K562 (cell line): Measurements from ENCODE around the gene PINK1. TPM values are rescaled to one million over a fixed set of nuclear protein-coding genes. Genes with fewer than 3 reads are reported as not detected.
A peak's percentile ranks its signal among the peaks of the same experiment; 100 is the strongest.

ENCODE experiments used
- ATAC-seq: fragments of 200-7000 bp; cut with Tn5 transposase; 3 replicates; pipeline ENCODE4 v1.9.1; 2020; ENCODE audit warnings: moderate library complexity
- BruUV-seq: library from RNA; stranded (reverse); fragments of 400-500 nt; replicated peaks from 2 replicates; lab custom pipeline; 2021; lab: Mats Ljungman, UMichigan
- CTCF ChIA-PET: fragments of 300-600 bp; formaldehyde crosslinking; extraction: SDS; loops from one replicate; lab custom pipeline; 2021; ENCODE audit warnings: low intra/inter-chr PET ratio; lab: Yijun Ruan, JAX
- POLR2A ChIA-PET: fragments of 300-600, 350-650 bp; sonication (Branson Sonifier 250); formaldehyde crosslinking; extraction: SDS; loops from one replicate; lab custom pipeline; 2021; ENCODE audit warnings: antibody characterized with exemption, inconsistent platforms; lab: Yijun Ruan, JAX
- DNase-seq, 4 experiments: peaks; one replicate each; pipeline versions ENCODE4 v3.0.0 to v3.0.0-alpha.2; 2011 to 2018; ENCODE audit warnings: low spot score in 3 of 4, mixed read lengths in 3 of 4; ENCODE audit errors: extremely low read depth in 1 of 4
- FAIRE-seq: peaks from 2 replicates; lab custom pipeline; 2011; peaks lifted over from hg19 to GRCh38; lab: Jason Lieb, UNC
- H2AFZ ChIP-seq: 2 replicates; pipeline ENCODE4 v1.6.0; 2011; ENCODE audit warnings: low read depth, low read length, control low read depth, inconsistent platforms
- H3K27ac ChIP-seq: fragments of 200-600 bp; 3 replicates; pipeline ENCODE4 v1.8.0; 2011; ENCODE audit warnings: low read depth, mild to moderate bottlenecking, control low read depth, inconsistent platforms, low read length, moderate library complexity, mixed read lengths; ENCODE audit errors: extremely low read depth
- H3K27me3 ChIP-seq, 2 experiments: fragments of 300-600 bp in 1 of 2; 2 replicates in 1 of 2; 3 replicates in 1 of 2; pipeline versions ENCODE4 v1.6.0 to v1.8.0; 2011; ENCODE audit warnings: inconsistent platforms in 2 of 2, low read length in 2 of 2, mild to moderate bottlenecking in 1 of 2, mixed read lengths in 1 of 2, moderate library complexity in 1 of 2; ENCODE audit not compliant: control insufficient read depth in 2 of 2, insufficient read depth in 2 of 2
- H3K36me3 ChIP-seq: fragments of 300-600 bp; 3 replicates; pipeline ENCODE4 v1.8.0; 2011; ENCODE audit warnings: mild to moderate bottlenecking, low read length, inconsistent platforms; ENCODE audit not compliant: control insufficient read depth, insufficient read depth
- H3K4me1 ChIP-seq, 2 experiments: fragments of 200-600 bp in 1 of 2; replicated peaks in 1 of 2; 2 replicates in 1 of 2; 3 replicates in 1 of 2; pipeline versions ENCODE4 v1.5.1 to v1.8.0; 2011; ENCODE audit warnings: inconsistent platforms in 2 of 2, low read length in 2 of 2, mild to moderate bottlenecking in 1 of 2, mixed read lengths in 1 of 2, moderate library complexity in 1 of 2; ENCODE audit not compliant: control insufficient read depth in 2 of 2, insufficient read depth in 2 of 2
- H3K4me2 ChIP-seq: 2 replicates; pipeline ENCODE4 v1.6.1; 2011; ENCODE audit warnings: low read length, control low read depth, inconsistent platforms, mixed read lengths; ENCODE audit not compliant: insufficient read depth
- H3K4me3 ChIP-seq: fragments of 200-600 bp; sonication (generic), shearing (Covaris generic); 2 replicates; pipeline ENCODE4 v1.5.1; 2016; ENCODE audit warnings: control low read depth, inconsistent platforms
- H3K79me2 ChIP-seq: fragments of 200-600 bp; 3 replicates; pipeline ENCODE4 v1.8.0; 2011; ENCODE audit warnings: low read length, inconsistent platforms; ENCODE audit not compliant: control insufficient read depth, insufficient read depth
- H3K9ac ChIP-seq, 2 experiments: 2 replicates each; pipeline versions ENCODE4 v1.6.0 to v1.6.1; 2011; ENCODE audit warnings: low read depth in 2 of 2, low read length in 2 of 2, control low read depth in 1 of 2, inconsistent platforms in 1 of 2, mild to moderate bottlenecking in 1 of 2, mixed read lengths in 1 of 2; ENCODE audit not compliant: insufficient read depth in 1 of 2
- H3K9me1 ChIP-seq: one replicate; pipeline ENCODE4 v1.6.0; 2011; ENCODE audit warnings: inconsistent platforms, mild to moderate bottlenecking, low read length, moderate library complexity; ENCODE audit not compliant: control insufficient read depth, insufficient read depth
- H3K9me3 ChIP-seq: replicated peaks from 2 replicates; pipeline ENCODE4 v1.5.1; 2011; ENCODE audit warnings: low read depth, low read length, inconsistent platforms; ENCODE audit not compliant: control insufficient read depth, insufficient read depth
- H4K20me1 ChIP-seq: replicated peaks from 2 replicates; pipeline ENCODE4 v1.6.1; 2011; ENCODE audit warnings: low read length, inconsistent platforms, mixed read lengths; ENCODE audit not compliant: control insufficient read depth, insufficient read depth
- ARHGAP35 ChIP-seq: fragments of 450-650 bp; IDR thresholded peaks from 2 replicates; pipeline ENCODE4 v1.6.1; 2018; ENCODE audit not compliant: partially characterized antibody
- KAT2B ChIP-seq: IDR thresholded peaks from one replicate; pipeline ENCODE4 v1.6.1; 2012; ENCODE audit warnings: low read depth, mild to moderate bottlenecking, control low read depth, inconsistent platforms, low read length, moderate library complexity
- RBM15 ChIP-seq: fragments of 200-400 bp; formaldehyde crosslinking; IDR thresholded peaks from 2 replicates; pipeline ENCODE4 v1.6.1; 2018; ENCODE audit warnings: mild to moderate bottlenecking, low read length, moderate library complexity; ENCODE audit not compliant: insufficient read depth
- SIRT6 ChIP-seq: IDR thresholded peaks from one replicate; pipeline ENCODE4 v1.6.1; 2012; ENCODE audit warnings: low read depth, mild to moderate bottlenecking, control low read depth, inconsistent platforms, low read length, moderate library complexity
- SRSF1 ChIP-seq: fragments of 200-400 bp; formaldehyde crosslinking; IDR thresholded peaks from 2 replicates; pipeline ENCODE4 v1.6.1; 2017; ENCODE audit warnings: mild to moderate bottlenecking, low read depth, low read length, moderate library complexity
- ZC3H4 ChIP-seq: sonication (generic); formaldehyde crosslinking; IDR thresholded peaks from 2 replicates; pipeline ENCODE4 v1.9.0; 2021; ENCODE audit warnings: missing genetic modification reagents, borderline replicate concordance
- WGBS: fragments of 100-300 bp; shearing (Covaris generic); methylation state at CpG from one replicate; pipeline ENCODE4 v1.1.6; 2016; ENCODE audit warnings: low coverage, mixed read lengths; ENCODE audit not compliant: insufficient coverage; ENCODE audit errors: missing lambda C conversion rate; 5-methylcytosine and 5-hydroxymethylcytosine counted together
- in situ Hi-C: fragments of 300-500 bp; cut with MboI; formaldehyde crosslinking; loops from 4 replicates; pipeline ENCODE4 v1.15.0; 2018; ENCODE audit warnings: inconsistent platforms, mixed read lengths
- intact Hi-C: fragments of 100-400 bp; cut with micrococcal nuclease; formaldehyde crosslinking; loops from 2 replicates; pipeline ENCODE4 v1.14.2; 2022
- polyA plus RNA-seq, 8 experiments: library from polyadenylated mRNA; depleted of rRNA in 4 of 8; stranded (reverse) in 5 of 8; unstranded in 3 of 8; fragments of >200 nt; fragmentation: Nextera tagmentation in 2 of 8; fragmentation: Illumina TruSeq in 1 of 8; extraction: Ambion mirVana in 2 of 8; extraction: Trizol in 1 of 8; gene quantifications; 2 replicates each; pipeline versions ENCODE4 v1.2.1 to v1.2.3, GENCODE V29; 2011 to 2014; ENCODE audit warnings: inconsistent platforms in 1 of 8, missing spikeins in 1 of 8
- total RNA-seq, 7 experiments: library from RNA; depleted of rRNA in 6 of 7; stranded (reverse); fragments of >200 nt in 6 of 7; fragmentation: Illumina TruSeq in 2 of 7; extraction: Trizol in 2 of 7; gene quantifications; 2 replicates each; pipeline versions ENCODE4 v1.2.1 to v1.2.3, GENCODE V29; 2011 to 2021; ENCODE audit warnings: low replicate concordance in 1 of 7
- TF ChIP-seq, protein P1 (sequence below): fragments of 200-800 bp; sonication (Bioruptor generic); IDR thresholded peaks from 2 replicates; pipeline ENCODE4 v1.6.1; 2016; ENCODE audit warnings: missing genetic modification characterization, missing compliant biosample characterization

PINK1 gene
- total and polyA plus RNA-seq, 9 of the 15 experiments (the other 6 are each of a cell fraction or from before 2014, with no cell fraction given) = 1.5 to 11.3 (median 6.8) TPM

DNA sequence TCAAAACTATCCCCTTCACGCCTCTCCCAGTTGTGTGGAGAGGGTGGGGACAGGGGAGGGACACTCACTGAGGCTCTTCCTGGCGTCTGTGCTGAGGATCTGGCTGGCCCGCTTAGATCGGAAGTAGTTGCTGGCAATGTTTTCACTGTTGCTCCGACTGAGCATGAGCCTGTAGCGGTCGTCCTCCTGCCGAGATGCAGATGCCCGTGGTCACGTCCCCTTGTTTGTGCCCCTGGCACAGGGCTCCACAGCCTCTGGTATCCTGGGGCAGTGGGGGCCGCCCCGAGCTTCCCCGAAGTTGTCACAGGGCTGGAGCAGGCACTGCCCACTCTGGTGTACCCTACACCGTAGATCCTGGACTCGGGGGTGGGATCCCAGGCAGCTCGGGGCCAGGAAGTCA is 32.9 kb downstream of the PINK1 start:
- Histone ChIP-seq H2AFZ (peak overlapping the region; percentile 69), H3K27me3 (no peaks in the 10 kb centered on the region; a peak in 1 of 5 replicates), H3K9me1 (no peaks in the 10 kb centered on the region), H3K9ac (0 out of 4 replicates have a peak overlapping the region, but pooled peaks of 1 of the 2 experiments have one; percentile 15), H3K36me3 (no peaks in the 10 kb centered on the region), H3K4me1 (peaks cover 6 to 23% of the 10 kb centered on the region in 2 experiments; a peak in 3 of 5 replicates), H3K4me3 (no peak overlapping the region), H3K4me2 (no peak overlapping the region), H3K79me2 (peaks cover 6% of the 10 kb centered on the region), H3K27ac (no peak overlapping the region), H4K20me1 (no peaks in the 10 kb centered on the region), H3K9me3 (no peaks in the 10 kb centered on the region)
- DNase-seq (no peak), FAIRE-seq (no peak), ATAC-seq (no peak)
- ChIA-PET CTCF (no interaction called here), POLR2A (interaction anchor here (0.5 to 1.0 kb wide), 3 partner anchors 25 to 1935 kb away, joined by 3 read pairs; no protein-coding TSS in a partner anchor)
- 51% methylated on average over 12 of the region's 16 CpGs for WGBS
- in situ Hi-C loops = no loop called here
- TF ChIP-seq ARHGAP35 (no peak), SIRT6 (no peak), SRSF1 (no peak), RBM15 (no peak), KAT2B (no peak), ZC3H4 (no peak)
- TF ChIP-seq, protein P1, sequence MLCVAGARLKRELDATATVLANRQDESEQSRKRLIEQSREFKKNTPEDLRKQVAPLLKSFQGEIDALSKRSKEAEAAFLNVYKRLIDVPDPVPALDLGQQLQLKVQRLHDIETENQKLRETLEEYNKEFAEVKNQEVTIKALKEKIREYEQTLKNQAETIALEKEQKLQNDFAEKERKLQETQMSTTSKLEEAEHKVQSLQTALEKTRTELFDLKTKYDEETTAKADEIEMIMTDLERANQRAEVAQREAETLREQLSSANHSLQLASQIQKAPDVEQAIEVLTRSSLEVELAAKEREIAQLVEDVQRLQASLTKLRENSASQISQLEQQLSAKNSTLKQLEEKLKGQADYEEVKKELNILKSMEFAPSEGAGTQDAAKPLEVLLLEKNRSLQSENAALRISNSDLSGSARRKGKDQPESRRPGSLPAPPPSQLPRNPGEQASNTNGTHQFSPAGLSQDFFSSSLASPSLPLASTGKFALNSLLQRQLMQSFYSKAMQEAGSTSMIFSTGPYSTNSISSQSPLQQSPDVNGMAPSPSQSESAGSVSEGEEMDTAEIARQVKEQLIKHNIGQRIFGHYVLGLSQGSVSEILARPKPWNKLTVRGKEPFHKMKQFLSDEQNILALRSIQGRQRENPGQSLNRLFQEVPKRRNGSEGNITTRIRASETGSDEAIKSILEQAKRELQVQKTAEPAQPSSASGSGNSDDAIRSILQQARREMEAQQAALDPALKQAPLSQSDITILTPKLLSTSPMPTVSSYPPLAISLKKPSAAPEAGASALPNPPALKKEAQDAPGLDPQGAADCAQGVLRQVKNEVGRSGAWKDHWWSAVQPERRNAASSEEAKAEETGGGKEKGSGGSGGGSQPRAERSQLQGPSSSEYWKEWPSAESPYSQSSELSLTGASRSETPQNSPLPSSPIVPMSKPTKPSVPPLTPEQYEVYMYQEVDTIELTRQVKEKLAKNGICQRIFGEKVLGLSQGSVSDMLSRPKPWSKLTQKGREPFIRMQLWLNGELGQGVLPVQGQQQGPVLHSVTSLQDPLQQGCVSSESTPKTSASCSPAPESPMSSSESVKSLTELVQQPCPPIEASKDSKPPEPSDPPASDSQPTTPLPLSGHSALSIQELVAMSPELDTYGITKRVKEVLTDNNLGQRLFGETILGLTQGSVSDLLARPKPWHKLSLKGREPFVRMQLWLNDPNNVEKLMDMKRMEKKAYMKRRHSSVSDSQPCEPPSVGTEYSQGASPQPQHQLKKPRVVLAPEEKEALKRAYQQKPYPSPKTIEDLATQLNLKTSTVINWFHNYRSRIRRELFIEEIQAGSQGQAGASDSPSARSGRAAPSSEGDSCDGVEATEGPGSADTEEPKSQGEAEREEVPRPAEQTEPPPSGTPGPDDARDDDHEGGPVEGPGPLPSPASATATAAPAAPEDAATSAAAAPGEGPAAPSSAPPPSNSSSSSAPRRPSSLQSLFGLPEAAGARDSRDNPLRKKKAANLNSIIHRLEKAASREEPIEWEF = no peak
- BruUV-seq = no TSS peak
- intact Hi-C loops = no loop called here
